CD4-positive, alpha-beta T cell treated with Interleukin-17A for 1 hour (primary cell): ENCODE data around the gene C19orf38.

Experiments
- DNase-seq: peaks from one replicate; pipeline ENCODE4 v3.0.0-alpha.2; 2020

Gene C19orf38

GRCh38 chr19:10915130-10916091, 67.2 kb downstream of the C19orf38 start:
- no peak for DNase-seq

- DNase-seq: no peak
Measured at GRCh38 chr19:10916602-10917001, 68.4 kb downstream of the C19orf38 start.

- no peak for DNase-seq
Measured at GRCh38 chr19:10918359-10918758, 70.1 kb downstream of the C19orf38 start.
